Measurements from ENCODE around the gene BDP1.
"Not testable (repeated sequence)": the region's sequence is repeated elsewhere in the genome, so short reads cannot be mapped to it uniquely, and the experiment has no call there.

Gene BDP1

DNA sequence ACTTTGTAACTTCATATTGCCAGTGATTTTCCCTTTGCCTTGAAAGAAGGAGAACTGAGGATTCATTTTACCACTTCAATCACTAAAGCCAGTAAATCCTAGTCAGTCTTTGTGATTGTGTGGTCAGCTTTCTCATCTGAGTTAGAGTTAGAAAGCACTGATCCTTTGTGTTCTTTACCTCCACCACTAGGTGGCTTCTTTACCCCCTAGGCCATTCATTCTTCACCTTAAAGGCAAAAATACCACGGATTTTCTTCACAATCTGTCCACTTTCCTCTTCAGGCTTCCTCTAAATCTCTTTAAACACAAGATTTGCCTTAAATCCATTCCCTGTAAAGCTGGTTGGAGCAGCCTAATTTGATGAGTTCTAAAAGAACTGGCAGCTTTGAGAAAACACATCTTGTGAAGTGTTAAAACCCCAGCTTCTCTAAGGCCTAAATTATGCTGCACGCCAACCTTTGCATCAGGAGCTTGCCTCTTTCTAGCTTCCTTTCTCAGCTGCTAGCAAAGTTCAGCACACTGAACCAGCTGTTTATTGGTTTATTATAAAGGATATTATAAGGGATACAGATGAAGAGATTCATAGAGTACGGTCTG, 20.4 kb downstream of the BDP1 start:
- no peaks in the 10 kb centered on the region for H3K36me3 ChIP-seq (ENCODE audit: control insufficient read depth, insufficient read depth, low read length)

DNA sequence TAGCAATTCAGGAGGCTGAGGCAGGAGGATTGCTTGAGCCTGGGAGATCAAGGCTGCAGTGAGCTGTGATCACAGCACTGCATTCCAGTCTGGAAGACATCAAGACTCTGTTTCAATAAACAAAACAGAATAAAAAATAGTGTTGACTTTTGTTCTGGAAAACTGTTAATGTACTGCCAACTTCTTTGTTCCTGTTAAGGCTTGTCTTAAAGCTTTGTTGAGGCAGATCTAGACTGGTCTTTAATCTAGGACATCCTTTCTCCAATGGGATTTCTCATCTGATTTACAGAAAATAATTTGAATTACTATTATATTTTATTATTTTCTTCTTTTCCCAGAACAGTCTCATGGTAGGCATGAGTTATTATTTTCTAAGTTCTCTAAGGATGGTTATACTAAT, 26.0 kb downstream of the BDP1 start:
- Histone ChIP-seq H3K4me1 (ENCODE audit: control insufficient read depth, insufficient read depth, low read length) (no peaks in the 10 kb centered on the region), H3K9ac (ENCODE audit: low read depth, low read length) (no peak overlapping the region), H3K27me3 (ENCODE audit: control insufficient read depth, insufficient read depth, low read length) (no peaks in the 10 kb centered on the region), H3K4me3 (ENCODE audit: low read depth, low read length) (no peak overlapping the region), H3K36me3 (ENCODE audit: control insufficient read depth, insufficient read depth, low read length) (peaks cover 1% of the 10 kb centered on the region), H3K9me3 (ENCODE audit: control insufficient read depth, insufficient read depth, low read length) (no peaks in the 10 kb centered on the region)

More for the DNA sequence above, 20.4 kb downstream of the BDP1 start:
- H3K4me1 ChIP-seq (ENCODE audit: control insufficient read depth, insufficient read depth, low read length): no peaks in the 10 kb centered on the region
- no peaks in the 10 kb centered on the region for H3K27me3 ChIP-seq (ENCODE audit: control insufficient read depth, insufficient read depth, low read length)
- H3K9me3 ChIP-seq (ENCODE audit: control insufficient read depth, insufficient read depth, low read length): no peaks in the 10 kb centered on the region
- H3K9ac ChIP-seq (ENCODE audit: low read depth, low read length): no peak overlapping the region
- H3K4me3 ChIP-seq (ENCODE audit: low read depth, low read length): no peak overlapping the region

- H3K27me3 ChIP-seq (ENCODE audit: control insufficient read depth, insufficient read depth, low read length): no peaks in the 10 kb centered on the region
- no peaks in the 10 kb centered on the region for H3K4me1 ChIP-seq (ENCODE audit: control insufficient read depth, insufficient read depth, low read length)
- H3K9ac ChIP-seq (ENCODE audit: low read depth, low read length): no peak overlapping the region
- H3K36me3 ChIP-seq (ENCODE audit: control insufficient read depth, insufficient read depth, low read length): peaks cover 4% of the 10 kb centered on the region
- no peak overlapping the region for H3K4me3 ChIP-seq (ENCODE audit: low read depth, low read length)
- no peaks in the 10 kb centered on the region for H3K9me3 ChIP-seq (ENCODE audit: control insufficient read depth, insufficient read depth, low read length)
These were observed 26.7 kb downstream of the BDP1 start for GRCh38 chr5:71482132-71482531.

DNA sequence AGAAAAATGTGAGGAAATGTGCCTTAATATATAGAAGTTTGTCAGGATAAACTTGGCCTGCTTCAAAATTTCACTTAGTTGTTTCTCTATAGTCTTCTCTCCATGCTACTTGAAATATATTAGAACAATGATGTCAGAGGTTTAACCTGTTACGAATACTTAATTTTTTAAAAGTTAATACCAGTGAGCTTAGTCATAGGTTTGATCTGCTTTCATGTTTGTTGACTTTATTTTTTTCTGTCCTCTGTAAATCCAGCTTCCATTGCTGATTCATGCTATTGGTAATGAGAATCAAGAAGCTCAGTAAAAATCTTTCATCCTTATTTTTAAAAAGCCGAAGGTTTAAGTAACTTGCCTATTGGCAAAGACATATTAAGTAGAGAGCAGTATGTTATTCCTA, 27.9 kb downstream of the BDP1 start:
- no peak overlapping the region for H3K9ac ChIP-seq (ENCODE audit: low read depth, low read length)
- no peak overlapping the region for H3K4me3 ChIP-seq (ENCODE audit: low read depth, low read length)
- no peaks in the 10 kb centered on the region for H3K27me3 ChIP-seq (ENCODE audit: control insufficient read depth, insufficient read depth, low read length)
- H3K4me1 ChIP-seq (ENCODE audit: control insufficient read depth, insufficient read depth, low read length): no peaks in the 10 kb centered on the region
- H3K36me3 ChIP-seq (ENCODE audit: control insufficient read depth, insufficient read depth, low read length): peaks cover 4% of the 10 kb centered on the region
- H3K9me3 ChIP-seq (ENCODE audit: control insufficient read depth, insufficient read depth, low read length): no peaks in the 10 kb centered on the region

GRCh38 chr5:71492817-71493615, 37.6 kb downstream of the BDP1 start:
- Histone ChIP-seq H3K9me3 (ENCODE audit: control insufficient read depth, insufficient read depth, low read length) (no peaks in the 10 kb centered on the region), H3K36me3 (ENCODE audit: control insufficient read depth, insufficient read depth, low read length) (peaks cover 6% of the 10 kb centered on the region), H3K4me1 (ENCODE audit: control insufficient read depth, insufficient read depth, low read length) (no peaks in the 10 kb centered on the region), H3K4me3 (ENCODE audit: low read depth, low read length) (no peak overlapping the region), H3K9ac (ENCODE audit: low read depth, low read length) (no peak overlapping the region), H3K27me3 (ENCODE audit: control insufficient read depth, insufficient read depth, low read length) (no peaks in the 10 kb centered on the region)

DNA sequence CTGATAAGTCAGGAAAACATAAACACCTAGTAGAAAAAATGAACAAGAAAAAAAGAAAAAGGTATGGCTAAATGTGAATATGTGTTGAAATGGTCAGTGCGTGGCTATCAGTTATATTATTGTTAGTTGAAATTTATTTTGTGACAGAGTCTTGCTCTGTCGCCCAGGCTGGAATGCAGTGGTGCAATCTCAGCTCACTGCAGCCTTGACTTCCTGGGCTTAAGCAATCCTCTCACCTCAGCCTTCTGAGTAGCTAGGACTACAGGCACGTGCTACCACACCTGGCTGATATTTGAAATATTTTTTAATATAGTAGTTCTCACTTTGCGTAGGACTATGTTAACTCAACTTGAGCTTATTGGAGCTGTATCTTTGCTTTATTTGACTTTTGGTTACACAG, 38.8 kb downstream of the BDP1 start:
- not testable (repeated sequence) for H3K36me3 ChIP-seq (ENCODE audit: control insufficient read depth, insufficient read depth, low read length); H3K9ac ChIP-seq (ENCODE audit: low read depth, low read length); H3K4me3 ChIP-seq (ENCODE audit: low read depth, low read length); H3K9me3 ChIP-seq (ENCODE audit: control insufficient read depth, insufficient read depth, low read length); H3K4me1 ChIP-seq (ENCODE audit: control insufficient read depth, insufficient read depth, low read length); H3K27me3 ChIP-seq (ENCODE audit: control insufficient read depth, insufficient read depth, low read length)

- H3K9me3 ChIP-seq (ENCODE audit: control insufficient read depth, insufficient read depth, low read length); H3K27me3 ChIP-seq (ENCODE audit: control insufficient read depth, insufficient read depth, low read length); H3K4me3 ChIP-seq (ENCODE audit: low read depth, low read length); H3K4me1 ChIP-seq (ENCODE audit: control insufficient read depth, insufficient read depth, low read length); H3K9ac ChIP-seq (ENCODE audit: low read depth, low read length); H3K36me3 ChIP-seq (ENCODE audit: control insufficient read depth, insufficient read depth, low read length): not testable (repeated sequence)
These were observed 43.3 kb downstream of the BDP1 start for GRCh38 chr5:71498756-71499155.

DNA sequence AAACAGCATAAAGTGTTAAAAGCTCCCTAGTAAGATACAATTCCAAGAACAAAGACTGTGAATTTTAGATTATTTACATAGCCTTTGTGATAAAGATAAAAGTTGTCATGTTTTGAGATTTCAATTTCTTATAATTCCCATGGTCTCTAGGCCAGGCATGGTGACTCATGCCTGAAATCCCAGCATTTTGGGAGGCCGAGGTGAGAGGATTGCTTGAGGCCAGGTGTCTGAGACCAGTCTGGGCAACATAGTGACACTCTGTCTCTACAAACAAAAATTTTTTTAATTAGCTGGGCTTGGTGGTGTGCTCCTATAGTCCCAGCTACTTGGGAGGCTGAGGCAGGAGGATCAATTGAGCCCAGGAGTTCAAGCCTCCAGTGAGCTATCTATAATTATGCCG, 48.1 kb downstream of the BDP1 start:
- Histone ChIP-seq H3K4me3 (ENCODE audit: low read depth, low read length) (no peak overlapping the region), H3K27me3 (ENCODE audit: control insufficient read depth, insufficient read depth, low read length) (no peaks in the 10 kb centered on the region), H3K9ac (ENCODE audit: low read depth, low read length) (no peak overlapping the region), H3K36me3 (ENCODE audit: control insufficient read depth, insufficient read depth, low read length) (peaks cover 7% of the 10 kb centered on the region), H3K9me3 (ENCODE audit: control insufficient read depth, insufficient read depth, low read length) (no peaks in the 10 kb centered on the region), H3K4me1 (ENCODE audit: control insufficient read depth, insufficient read depth, low read length) (no peaks in the 10 kb centered on the region)

DNA sequence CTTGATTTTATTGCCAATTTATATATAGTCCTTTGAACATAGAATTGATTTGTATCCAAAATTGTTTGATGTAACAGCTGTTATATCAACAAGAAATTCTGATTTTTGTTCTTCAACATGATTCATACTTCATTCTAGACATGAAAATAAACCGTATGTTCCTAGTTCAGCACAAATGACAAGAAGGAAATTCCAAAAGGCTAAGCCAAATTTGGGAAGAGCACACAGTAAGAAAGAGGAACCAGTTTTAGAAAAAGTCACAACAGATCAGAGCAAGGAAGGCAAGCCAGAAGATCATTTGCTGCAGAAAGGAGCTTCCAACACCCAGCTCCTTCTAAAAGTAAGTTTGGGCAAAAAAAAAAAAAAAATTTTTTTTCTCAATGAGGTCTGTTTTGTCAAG, 66.7 kb downstream of the BDP1 start:
- Histone ChIP-seq H3K4me1 (ENCODE audit: control insufficient read depth, insufficient read depth, low read length) (no peaks in the 10 kb centered on the region), H3K9me3 (ENCODE audit: control insufficient read depth, insufficient read depth, low read length) (no peaks in the 10 kb centered on the region), H3K9ac (ENCODE audit: low read depth, low read length) (no peak overlapping the region), H3K36me3 (ENCODE audit: control insufficient read depth, insufficient read depth, low read length) (peaks cover 18% of the 10 kb centered on the region), H3K4me3 (ENCODE audit: low read depth, low read length) (no peak overlapping the region), H3K27me3 (ENCODE audit: control insufficient read depth, insufficient read depth, low read length) (no peaks in the 10 kb centered on the region)

DNA sequence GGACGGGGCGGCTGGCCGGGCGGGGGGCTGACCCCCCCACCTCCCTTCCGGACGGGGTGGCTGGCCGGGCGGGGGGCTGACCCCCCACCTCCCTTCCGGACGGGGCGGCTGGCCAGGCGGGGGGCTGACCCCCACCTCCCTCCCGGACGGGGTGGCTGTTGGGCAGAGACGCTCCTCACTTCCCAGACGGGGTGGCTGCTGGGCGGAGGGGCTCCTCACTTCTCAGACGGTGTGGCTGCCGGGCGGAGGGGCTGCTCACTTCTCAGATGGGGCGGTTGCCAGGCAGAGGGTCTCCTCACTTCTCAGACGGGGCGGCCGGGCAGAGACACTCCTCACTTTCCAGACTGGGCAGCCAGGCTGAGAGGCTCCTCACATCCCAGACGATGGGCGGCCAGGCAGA, 70.2 kb downstream of the BDP1 start:
- H3K4me1 ChIP-seq (ENCODE audit: control insufficient read depth, insufficient read depth, low read length); H3K9me3 ChIP-seq (ENCODE audit: control insufficient read depth, insufficient read depth, low read length); H3K9ac ChIP-seq (ENCODE audit: low read depth, low read length); H3K4me3 ChIP-seq (ENCODE audit: low read depth, low read length); H3K27me3 ChIP-seq (ENCODE audit: control insufficient read depth, insufficient read depth, low read length): not testable (repeated sequence)
- peaks cover 14% of the 10 kb centered on the region for H3K36me3 ChIP-seq (ENCODE audit: control insufficient read depth, insufficient read depth, low read length)

GRCh38 chr5:71528206-71528605, 72.8 kb downstream of the BDP1 start:
- Histone ChIP-seq H3K27me3 (ENCODE audit: control insufficient read depth, insufficient read depth, low read length) (no peaks in the 10 kb centered on the region), H3K4me1 (ENCODE audit: control insufficient read depth, insufficient read depth, low read length) (no peaks in the 10 kb centered on the region), H3K36me3 (ENCODE audit: control insufficient read depth, insufficient read depth, low read length) (peaks cover 9% of the 10 kb centered on the region), H3K9me3 (ENCODE audit: control insufficient read depth, insufficient read depth, low read length) (no peaks in the 10 kb centered on the region), H3K9ac (ENCODE audit: low read depth, low read length) (no peak overlapping the region), H3K4me3 (ENCODE audit: low read depth, low read length) (no peak overlapping the region)

DNA sequence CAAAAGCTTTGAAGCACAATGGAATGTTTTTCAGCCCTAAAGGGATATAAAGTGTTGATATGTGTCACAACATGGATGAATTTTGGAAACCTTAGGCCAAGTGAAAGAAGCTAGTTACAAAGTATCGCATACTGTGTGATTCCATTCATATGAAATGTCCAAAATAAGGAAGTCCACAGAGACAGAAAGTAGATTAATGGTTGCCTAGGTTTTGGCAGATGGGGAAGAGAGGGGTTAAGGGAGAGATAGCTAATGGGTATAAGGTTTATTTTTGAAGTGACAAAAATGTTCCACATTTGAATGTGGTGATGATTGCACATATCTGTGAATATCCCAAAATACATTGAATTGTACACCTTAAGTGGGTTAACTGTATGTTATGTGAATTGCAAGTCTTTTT, 74.2 kb downstream of the BDP1 start:
- no peaks in the 10 kb centered on the region for H3K9me3 ChIP-seq (ENCODE audit: control insufficient read depth, insufficient read depth, low read length)

More for the DNA sequence above, 74.2 kb downstream of the BDP1 start:
- H3K9ac ChIP-seq (ENCODE audit: low read depth, low read length): no peak overlapping the region
- H3K27me3 ChIP-seq (ENCODE audit: control insufficient read depth, insufficient read depth, low read length): no peaks in the 10 kb centered on the region
- peaks cover 4% of the 10 kb centered on the region for H3K36me3 ChIP-seq (ENCODE audit: control insufficient read depth, insufficient read depth, low read length)
- no peak overlapping the region for H3K4me3 ChIP-seq (ENCODE audit: low read depth, low read length)
- no peaks in the 10 kb centered on the region for H3K4me1 ChIP-seq (ENCODE audit: control insufficient read depth, insufficient read depth, low read length)

Data from iPS-15b (cell line).